Measurements from ENCODE around the gene RPS19.

RPS19 gene

GRCh38 chr19:41864374-41864773, 4.3 kb downstream of the RPS19 start:
- DNase-seq (ENCODE audit: insufficient read length, low spot score) (no peak), FAIRE-seq (no peak)
- no peak for TF ChIP-seq CTCF (IDR thresholded peaks at IDR 0.05; ENCODE audit: insufficient read depth, missing control alignments)

DNA sequence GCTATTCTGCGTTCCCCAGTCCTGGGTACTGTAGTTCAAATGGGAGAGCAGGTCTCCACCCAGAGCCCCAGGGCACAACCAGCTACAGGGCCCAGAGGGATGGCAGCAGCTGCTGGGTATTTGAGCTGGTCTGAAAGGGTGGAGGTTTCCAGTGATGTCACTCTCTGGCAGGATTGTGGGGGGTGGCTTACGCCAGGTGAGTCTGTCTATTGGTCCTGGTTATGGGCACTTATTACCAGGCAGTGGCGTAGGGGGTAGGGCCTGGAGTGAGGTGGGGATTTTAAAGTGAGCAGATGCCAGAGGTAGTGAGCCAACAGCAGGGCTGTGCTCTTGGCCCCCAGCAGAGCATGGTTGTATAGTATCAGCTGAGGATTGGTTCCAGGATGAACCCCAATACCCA, 6.2 kb downstream of the RPS19 start:
- TF ChIP-seq CTCF (IDR thresholded peaks at IDR 0.05; ENCODE audit: insufficient read depth, missing control alignments): no peak
- no peak for DNase-seq (ENCODE audit: insufficient read length, low spot score)
- no peak for FAIRE-seq

DNA sequence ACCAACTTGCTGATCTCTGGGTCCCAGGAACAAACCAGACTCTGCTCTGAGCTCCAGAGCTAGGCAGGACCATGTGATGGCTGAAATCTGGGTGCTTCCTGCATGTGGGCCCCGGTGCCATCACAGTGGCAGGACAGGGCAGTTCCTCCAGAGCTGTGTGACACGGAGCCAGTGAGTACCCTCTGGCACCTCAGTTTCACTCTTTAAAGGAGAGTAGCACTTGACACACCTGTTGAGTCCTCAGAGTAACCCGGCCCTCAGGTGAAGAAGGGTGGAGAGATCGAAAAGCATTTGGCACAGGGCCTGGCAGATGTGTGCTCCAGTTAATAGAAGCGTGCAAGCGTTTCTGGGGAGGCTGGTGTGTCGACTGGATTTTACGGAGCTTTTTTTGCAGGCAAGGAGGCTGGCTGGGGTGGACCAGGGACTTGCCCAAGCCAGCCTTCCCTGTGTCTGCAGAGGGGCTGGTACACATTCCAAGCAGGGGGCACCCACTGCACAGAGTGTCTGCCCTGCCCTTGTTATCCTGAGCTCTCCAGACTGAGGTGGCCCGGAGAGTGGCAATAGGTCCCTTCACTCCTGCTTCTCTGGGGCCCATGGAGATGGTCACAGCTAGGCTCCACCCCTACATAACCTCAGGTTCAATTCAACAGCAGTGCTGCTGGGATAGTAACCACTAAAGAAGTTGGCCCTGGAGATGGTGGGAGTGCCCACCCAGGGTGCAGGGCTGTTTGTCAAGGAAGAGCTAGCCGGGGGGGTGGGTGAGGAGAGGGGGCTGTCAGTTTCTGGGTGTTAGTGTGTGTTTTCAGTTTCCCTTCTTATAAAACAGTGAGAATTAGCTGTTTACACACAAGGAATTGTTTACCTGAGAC, 8.3 kb downstream of the RPS19 start:
- TF ChIP-seq CTCF (IDR thresholded peaks at IDR 0.05; ENCODE audit: insufficient read depth, missing control alignments): no peak
- no peak for FAIRE-seq
- DNase-seq (ENCODE audit: insufficient read length, low spot score): no peak

- TF ChIP-seq CTCF (IDR thresholded peaks at IDR 0.05; ENCODE audit: insufficient read depth, missing control alignments): no peak
- DNase-seq (ENCODE audit: insufficient read length, low spot score) (no peak), FAIRE-seq (no peak)
Observed at GRCh38 chr19:41868989-41869300, 8.9 kb downstream of the RPS19 start.

- FAIRE-seq (no peak), DNase-seq (ENCODE audit: insufficient read length, low spot score) (no peak)
- no peak for TF ChIP-seq CTCF (IDR thresholded peaks at IDR 0.05; ENCODE audit: insufficient read depth, missing control alignments)
Observed at GRCh38 chr19:41869374-41869955, 9.4 kb downstream of the RPS19 start.

GRCh38 chr19:41870401-41870873, 10.4 kb downstream of the RPS19 start:
- DNase-seq (ENCODE audit: insufficient read length, low spot score): no peak
- no peak for FAIRE-seq
- TF ChIP-seq CTCF (IDR thresholded peaks at IDR 0.05; ENCODE audit: insufficient read depth, missing control alignments): no peak

Measured in D721Med (cell line).